Measurements from ENCODE around the gene NATD1. TPM values are rescaled to one million over a fixed set of nuclear protein-coding genes. Genes with fewer than 3 reads are reported as not detected.
A peak's percentile ranks its signal among the peaks of the same experiment; 100 is the strongest.

The NATD1 gene
- total RNA-seq, 5 donors from 2014 or later (not counting 1 experiment from before 2014, with no cell fraction given) = 7.2 to 11.1 (median 9.6) TPM

- no peaks in the 10 kb centered on the region for H3K27me3 ChIP-seq (replicated peaks in 1 of 2; ENCODE audit: control insufficient read depth in 2 of 2, extremely low read depth in 1 of 2, insufficient read depth in 2 of 2, low read length in 1 of 2)
- peak overlapping the region; percentile 41 to 60 for H3K4me3 ChIP-seq (ENCODE audit: control insufficient read depth in 1 of 2, extremely low read depth in 1 of 2, low read length in 1 of 2)
- peaks cover 17 to 51% of the 10 kb centered on the region in 2 experiments for H3K4me1 ChIP-seq (ENCODE audit: control insufficient read depth in 1 of 2, extremely low read depth in 1 of 2, insufficient read depth in 2 of 2, low read length in 2 of 2)
- CTCF ChIA-PET = interaction anchor here (0.6 to 1.8 kb wide), 6 partner anchors 13 to 339 kb away, joined by 3 to 12 read pairs (median 4); no protein-coding TSS in a partner anchor
- DNase-seq = no peak
- Mint-ChIP-seq H3K36me3 (no peaks in the 10 kb centered on the region), H3K9me3 (no peaks in the 10 kb centered on the region), H3K27me3 (no peaks in the 10 kb centered on the region), H3K27ac (peak overlapping the region; percentile 91 to 92), H3K4me3 (peak overlapping the region; percentile 88 to 90 (median 89)), H3K4me1 (peaks cover 45 to 54% (median 52%) of the 10 kb centered on the region in 3 donors)
- WGBS (ENCODE audit: insufficient coverage) = 50% methylated on average over 2 of the region's 17 CpGs
- POLR2A ChIA-PET = interaction anchor here in 1 of 2 donors (0.6 kb wide), 1 partner anchor 1899 kb away, joined by 3 read pairs; no protein-coding TSS in a partner anchor
- peak overlapping the region; percentile 87 for H3K27ac ChIP-seq (ENCODE audit: low read length)
- H3K36me3 ChIP-seq (ENCODE audit: control insufficient read depth in 2 of 2, extremely low read depth in 1 of 2, insufficient read depth in 1 of 2, low read length in 1 of 2) = no peaks in the 10 kb centered on the region
- no peaks in the 10 kb centered on the region for H3K9me3 ChIP-seq
- ATAC-seq (replicated peaks in 1 of 4) = no peak
Measured at GRCh38 chr17:21276264-21276588, 23.0 kb upstream of the NATD1 start.

DNA sequence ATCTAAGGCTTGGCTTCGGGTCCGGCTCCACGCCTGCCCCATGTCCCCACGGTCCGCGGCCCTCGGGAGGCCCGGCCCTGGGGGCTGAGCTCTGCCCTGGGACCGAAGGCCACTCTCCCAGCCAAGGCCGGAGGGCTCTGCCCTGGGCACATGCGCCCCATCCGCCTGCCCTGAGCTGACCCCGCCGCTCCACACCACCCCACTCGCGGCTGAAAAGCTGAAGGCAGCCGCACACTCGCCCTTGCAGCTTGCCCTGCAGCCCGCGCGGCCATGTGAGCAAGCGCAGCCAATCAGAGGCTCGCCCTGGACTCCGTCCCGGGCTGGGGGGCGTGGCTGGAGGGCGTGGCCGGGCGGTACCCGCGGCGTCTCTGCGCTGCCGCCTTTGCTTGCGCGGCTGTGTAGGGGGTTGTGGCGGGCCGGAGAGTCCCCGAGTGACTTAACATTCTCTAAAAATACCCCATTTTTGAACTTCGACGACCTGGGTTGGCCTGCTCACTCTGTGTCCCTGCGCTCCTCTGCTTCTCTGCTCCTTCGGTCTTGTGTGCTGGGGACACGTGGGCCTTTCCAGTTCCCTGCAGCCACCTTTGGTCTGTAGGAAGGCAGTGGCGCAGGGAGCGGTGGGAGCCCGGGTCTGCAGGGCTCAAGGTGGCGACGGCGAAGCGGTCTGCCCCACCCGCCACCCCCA is 22.5 kb upstream of the NATD1 start:
- 0% methylated on average over 39 of the region's 52 CpGs for WGBS (ENCODE audit: insufficient coverage)
- no peaks in the 10 kb centered on the region for H3K9me3 ChIP-seq
- Mint-ChIP-seq H3K27me3 (no peaks in the 10 kb centered on the region), H3K36me3 (no peaks in the 10 kb centered on the region), H3K9me3 (no peaks in the 10 kb centered on the region), H3K27ac (peak overlapping the region; percentile 91 to 92), H3K4me1 (peaks cover 45 to 53% (median 48%) of the 10 kb centered on the region in 3 donors), H3K4me3 (peak overlapping the region; percentile 88 to 90 (median 89))
- ChIA-PET POLR2A (interaction anchor here in 1 of 2 donors (0.6 kb wide), 1 partner anchor 1898 kb away, joined by 3 read pairs; no protein-coding TSS in a partner anchor), CTCF (interaction anchor here (0.6 to 1.8 kb wide), 3 partner anchors 144 to 339 kb away, joined by 4 to 12 read pairs (median 6); no protein-coding TSS in a partner anchor)
- peaks cover 17 to 51% of the 10 kb centered on the region in 2 experiments for H3K4me1 ChIP-seq (ENCODE audit: control insufficient read depth in 1 of 2, extremely low read depth in 1 of 2, insufficient read depth in 2 of 2, low read length in 2 of 2)
- H3K4me3 ChIP-seq (ENCODE audit: control insufficient read depth in 1 of 2, extremely low read depth in 1 of 2, low read length in 1 of 2) = peak overlapping the region; percentile 41 to 60
- H3K27me3 ChIP-seq (replicated peaks in 1 of 2; ENCODE audit: control insufficient read depth in 2 of 2, extremely low read depth in 1 of 2, insufficient read depth in 2 of 2, low read length in 1 of 2) = no peaks in the 10 kb centered on the region
- no peaks in the 10 kb centered on the region for H3K36me3 ChIP-seq (ENCODE audit: control insufficient read depth in 2 of 2, extremely low read depth in 1 of 2, insufficient read depth in 1 of 2, low read length in 1 of 2)
- peak overlapping the region; percentile 87 for H3K27ac ChIP-seq (ENCODE audit: low read length)
- ATAC-seq (replicated peaks in 1 of 4) (peak; percentile 85 to 88 (median 86)), DNase-seq (peak; percentile 75 to 97 (median 89))

GRCh38 chr17:21275047-21275578 is 21.9 kb upstream of the NATD1 start:
- H3K4me3 Mint-ChIP-seq = peak overlapping the region; percentile 88 to 90 (median 89)
- H3K36me3 Mint-ChIP-seq = no peaks in the 10 kb centered on the region
- ChIA-PET CTCF (interaction anchor here in 1 of 2 donors (0.6 to 1.8 kb wide), 2 partner anchors 42 to 156 kb away, joined by 3 to 12 read pairs; no protein-coding TSS in a partner anchor), POLR2A (no interaction called here)
- H3K4me1 Mint-ChIP-seq = peaks cover 41 to 47% (median 43%) of the 10 kb centered on the region in 3 donors
- H3K27me3 ChIP-seq (replicated peaks in 1 of 2; ENCODE audit: control insufficient read depth in 2 of 2, extremely low read depth in 1 of 2, insufficient read depth in 2 of 2, low read length in 1 of 2) = no peaks in the 10 kb centered on the region
- no peak overlapping the region for H3K27ac Mint-ChIP-seq
- peak overlapping the region; percentile 41 to 60 for H3K4me3 ChIP-seq (ENCODE audit: control insufficient read depth in 1 of 2, extremely low read depth in 1 of 2, low read length in 1 of 2)
- peak; percentile 4 to 18 (median 15) for ATAC-seq (replicated peaks in 1 of 4)
- no peaks in the 10 kb centered on the region for H3K9me3 Mint-ChIP-seq
- peaks cover 17 to 48% of the 10 kb centered on the region in 2 experiments for H3K4me1 ChIP-seq (ENCODE audit: control insufficient read depth in 1 of 2, extremely low read depth in 1 of 2, insufficient read depth in 2 of 2, low read length in 2 of 2)
- no peaks in the 10 kb centered on the region for H3K27me3 Mint-ChIP-seq
- WGBS (ENCODE audit: insufficient coverage) = 24% methylated on average over 17 of the region's 20 CpGs
- peak in 2 of 35 experiments; percentile 17 to 38 for DNase-seq
- H3K27ac ChIP-seq (ENCODE audit: low read length) = no peak overlapping the region
- H3K9me3 ChIP-seq = no peaks in the 10 kb centered on the region
- no peaks in the 10 kb centered on the region for H3K36me3 ChIP-seq (ENCODE audit: control insufficient read depth in 2 of 2, extremely low read depth in 1 of 2, insufficient read depth in 1 of 2, low read length in 1 of 2)

DNA sequence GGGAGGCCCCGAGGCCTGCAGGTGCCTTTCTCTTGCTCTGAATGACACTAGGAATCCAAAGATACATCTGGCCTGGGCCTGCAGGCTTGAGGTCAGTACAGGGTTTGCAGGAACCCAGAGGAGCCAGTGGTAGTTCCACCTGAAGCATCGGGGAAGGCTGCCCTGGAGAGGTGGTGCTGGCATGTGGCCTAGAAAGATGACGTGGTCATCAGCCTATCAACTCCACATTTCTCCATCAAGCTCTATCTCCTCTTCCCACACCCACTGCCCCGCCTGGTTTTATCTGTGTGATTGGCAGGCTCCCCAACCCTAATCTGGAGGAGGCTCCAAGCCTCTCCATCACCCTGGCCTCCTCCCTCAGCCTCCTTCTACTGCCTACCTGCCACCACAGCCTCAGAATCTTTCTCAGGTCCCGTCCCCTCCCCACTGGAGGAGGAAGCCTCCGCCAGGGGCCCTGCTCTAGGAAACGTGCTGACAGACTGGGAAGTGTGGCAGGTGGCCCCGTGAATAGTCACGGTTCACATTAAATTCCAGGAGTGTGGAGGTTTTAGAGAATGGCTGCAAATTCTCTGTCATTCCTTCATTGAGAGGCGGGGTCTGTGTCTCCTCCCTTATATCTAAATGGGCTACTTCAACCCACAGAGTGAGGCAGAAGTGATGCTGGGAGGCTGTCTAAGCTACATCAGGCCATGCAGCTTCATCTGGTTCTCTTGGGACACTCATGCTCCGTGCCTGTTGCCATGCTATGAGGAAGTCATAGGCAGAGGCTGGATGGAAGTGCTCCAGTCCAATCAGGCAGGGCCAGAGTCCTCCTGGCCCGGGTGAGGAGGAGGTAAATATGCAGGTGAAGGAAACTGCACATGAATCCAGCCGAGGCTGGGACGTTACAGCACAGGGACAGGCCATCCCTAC is 19.9 kb upstream of the NATD1 start:
- peaks cover 32 to 41% (median 39%) of the 10 kb centered on the region in 3 donors for H3K4me1 Mint-ChIP-seq
- H3K27ac ChIP-seq (ENCODE audit: low read length) = no peak overlapping the region
- H3K4me3 Mint-ChIP-seq = no peak overlapping the region
- ATAC-seq (replicated peaks in 1 of 4) (no peak), DNase-seq (no peak)
- H3K36me3 Mint-ChIP-seq = no peaks in the 10 kb centered on the region
- H3K36me3 ChIP-seq (ENCODE audit: control insufficient read depth in 2 of 2, extremely low read depth in 1 of 2, insufficient read depth in 1 of 2, low read length in 1 of 2) = no peaks in the 10 kb centered on the region
- ChIA-PET CTCF (no interaction called here), POLR2A (interaction anchor here (0.5 kb wide), 2 partner anchors 9 to 184 kb away, joined by 6 to 7 read pairs; no protein-coding TSS in a partner anchor)
- no peaks in the 10 kb centered on the region for H3K27me3 Mint-ChIP-seq
- no peak overlapping the region for H3K27ac Mint-ChIP-seq
- peaks cover 9 to 39% of the 10 kb centered on the region in 2 experiments for H3K4me1 ChIP-seq (ENCODE audit: control insufficient read depth in 1 of 2, extremely low read depth in 1 of 2, insufficient read depth in 2 of 2, low read length in 2 of 2)
- no peaks in the 10 kb centered on the region for H3K27me3 ChIP-seq (replicated peaks in 1 of 2; ENCODE audit: control insufficient read depth in 2 of 2, extremely low read depth in 1 of 2, insufficient read depth in 2 of 2, low read length in 1 of 2)
- no peaks in the 10 kb centered on the region for H3K9me3 ChIP-seq
- no peak overlapping the region for H3K4me3 ChIP-seq (ENCODE audit: control insufficient read depth in 1 of 2, extremely low read depth in 1 of 2, low read length in 1 of 2)
- H3K9me3 Mint-ChIP-seq = no peaks in the 10 kb centered on the region
- WGBS (ENCODE audit: insufficient coverage) = 83% methylated on average over 4 of the region's 14 CpGs

- H3K9me3 ChIP-seq = no peaks in the 10 kb centered on the region
- no peaks in the 10 kb centered on the region for H3K9me3 Mint-ChIP-seq
- H3K27ac Mint-ChIP-seq = no peak overlapping the region
- peaks cover 10 to 40% of the 10 kb centered on the region in 2 experiments for H3K4me1 ChIP-seq (ENCODE audit: control insufficient read depth in 1 of 2, extremely low read depth in 1 of 2, insufficient read depth in 2 of 2, low read length in 2 of 2)
- DNase-seq (no peak), ATAC-seq (replicated peaks in 1 of 4) (no peak)
- H3K36me3 Mint-ChIP-seq = no peaks in the 10 kb centered on the region
- ChIA-PET CTCF (no interaction called here), POLR2A (no interaction called here)
- no peaks in the 10 kb centered on the region for H3K27me3 ChIP-seq (replicated peaks in 1 of 2; ENCODE audit: control insufficient read depth in 2 of 2, extremely low read depth in 1 of 2, insufficient read depth in 2 of 2, low read length in 1 of 2)
- peaks cover 32 to 42% (median 41%) of the 10 kb centered on the region in 3 donors for H3K4me1 Mint-ChIP-seq
- H3K4me3 ChIP-seq (ENCODE audit: control insufficient read depth in 1 of 2, extremely low read depth in 1 of 2, low read length in 1 of 2) = no peak overlapping the region
- H3K27me3 Mint-ChIP-seq = no peaks in the 10 kb centered on the region
- no peak overlapping the region for H3K4me3 Mint-ChIP-seq
- no peak overlapping the region for H3K27ac ChIP-seq (ENCODE audit: low read length)
- no peaks in the 10 kb centered on the region for H3K36me3 ChIP-seq (ENCODE audit: control insufficient read depth in 2 of 2, extremely low read depth in 1 of 2, insufficient read depth in 1 of 2, low read length in 1 of 2)
- 92% methylated on average over 1 of the region's 3 CpGs for WGBS (ENCODE audit: insufficient coverage)
Measured at GRCh38 chr17:21272250-21272649, 19.0 kb upstream of the NATD1 start.

Data from T-cell (primary cell).